ENCODE measurements around the gene PDE7B. TPM values are rescaled to one million over a fixed set of nuclear protein-coding genes. Genes with fewer than 3 reads are reported as not detected.
A peak's percentile ranks its signal among the peaks of the same experiment; 100 is the strongest.

PDE7B gene
- total RNA-seq, 4 donors from 2014 or later: 7.8 to 13.7 (median 8.6) TPM

GRCh38 chr6:136037242-136037875 is 185.9 kb downstream of the PDE7B start:
- peaks cover 32 to 46% of the 10 kb centered on the region in 2 donors for H3K4me1 ChIP-seq
- TF ChIP-seq POLR2A (IDR thresholded peaks at IDR 0.05) (no peak), CTCF (IDR thresholded peaks at IDR 0.05) (no peak)

GRCh38 chr6:136037876-136038460 is 186.5 kb downstream of the PDE7B start:
- H3K27me3 ChIP-seq: no peaks in the 10 kb centered on the region
- 33 to 37% methylated on average over 13 of the region's 13 CpGs for WGBS, 2 donors
- intact Hi-C loops (cut with DNase I): no loop called here
- H3K4me3 ChIP-seq (replicated peaks in 1 of 3): peak overlapping the region in 1 of 3 donors; percentile 20
- no peak for TF ChIP-seq POLR2A (IDR thresholded peaks at IDR 0.05)
- peak in 1 of 6 experiments; percentile 5 for TF ChIP-seq CTCF (IDR thresholded peaks at IDR 0.05)
- H3K4me1 ChIP-seq: peaks cover 32 to 44% of the 10 kb centered on the region in 2 donors
- H3K9me3 ChIP-seq: no peaks in the 10 kb centered on the region
- no peaks in the 10 kb centered on the region for H3K36me3 ChIP-seq
- DNase-seq: peak; percentile 4 to 5
- H3K27ac ChIP-seq: peak overlapping the region; percentile 43 to 77 (median 73)

More at GRCh38 chr6:136037242-136037875, 185.9 kb downstream of the PDE7B start:
- Histone ChIP-seq H3K27me3 (no peaks in the 10 kb centered on the region), H3K9me3 (no peaks in the 10 kb centered on the region), H3K27ac (peak overlapping the region; percentile 43 to 77 (median 73)), H3K36me3 (no peaks in the 10 kb centered on the region), H3K4me3 (replicated peaks in 1 of 3) (peak overlapping the region in 1 of 3 donors; percentile 20)
- intact Hi-C loops (cut with DNase I): no loop called here
- WGBS, 2 donors: 68% methylated on average over 8 of the region's 8 CpGs
- no peak for DNase-seq

GRCh38 chr6:136038531-136038930 is 187.0 kb downstream of the PDE7B start:
- no peak for DNase-seq
- Histone ChIP-seq H3K4me3 (replicated peaks in 1 of 3) (peak overlapping the region in 1 of 3 donors; percentile 20), H3K4me1 (peaks cover 28 to 39% of the 10 kb centered on the region in 2 donors), H3K36me3 (no peaks in the 10 kb centered on the region), H3K27me3 (no peaks in the 10 kb centered on the region), H3K9me3 (no peaks in the 10 kb centered on the region), H3K27ac (peak overlapping the region in 2 of 3 donors; percentile 73 to 77)
- TF ChIP-seq CTCF (IDR thresholded peaks at IDR 0.05) (no peak), POLR2A (IDR thresholded peaks at IDR 0.05) (no peak)
- intact Hi-C loops (cut with DNase I): no loop called here

GRCh38 chr6:136039185-136039584 is 187.7 kb downstream of the PDE7B start:
- no peak for DNase-seq
- Histone ChIP-seq H3K27me3 (no peaks in the 10 kb centered on the region), H3K9me3 (no peaks in the 10 kb centered on the region), H3K36me3 (no peaks in the 10 kb centered on the region), H3K27ac (peak overlapping the region in 2 of 3 donors; percentile 73 to 77), H3K4me3 (replicated peaks in 1 of 3) (peak overlapping the region in 1 of 3 donors; percentile 4), H3K4me1 (peaks cover 28 to 33% of the 10 kb centered on the region in 2 donors)
- intact Hi-C loops (cut with DNase I): no loop called here
- 76 to 81% methylated on average over 4 of the region's 4 CpGs for WGBS, 2 donors
- TF ChIP-seq POLR2A (IDR thresholded peaks at IDR 0.05): no peak
- TF ChIP-seq CTCF (IDR thresholded peaks at IDR 0.05): no peak

GRCh38 chr6:136050475-136050874 is 199.0 kb downstream of the PDE7B start:
- TF ChIP-seq CTCF (IDR thresholded peaks at IDR 0.05): no peak
- no peak for TF ChIP-seq POLR2A (IDR thresholded peaks at IDR 0.05)
- no peak for DNase-seq
- no peaks in the 10 kb centered on the region for H3K36me3 ChIP-seq
- H3K27ac ChIP-seq: peak overlapping the region in 2 of 3 donors; percentile 63 to 73
- 58% methylated on average over 1 of the region's 1 CpG for WGBS, 2 donors
- H3K9me3 ChIP-seq: no peaks in the 10 kb centered on the region
- intact Hi-C loops (cut with DNase I): no loop called here
- no peaks in the 10 kb centered on the region for H3K27me3 ChIP-seq
- H3K4me3 ChIP-seq (replicated peaks in 1 of 3): no peak overlapping the region
- H3K4me1 ChIP-seq: peaks cover 11 to 13% of the 10 kb centered on the region in 2 donors

All from thyroid gland (tissue), 4 donors.